GM12878 (cell line): ENCODE measurements around the gene MLST8. TPM values are rescaled to one million over a fixed set of nuclear protein-coding genes. Genes with fewer than 3 reads are reported as not detected.

ENCODE experiments used
- ATAC-seq: fragments of 200-7000 bp; cut with Tn5 transposase; 3 replicates; pipeline ENCODE4 v1.9.1; 2020; ENCODE audit warnings: mild to moderate bottlenecking, moderate library complexity
- BruUV-seq: library from RNA; stranded (reverse); fragments of 400-500 nt; replicated peaks from 2 replicates; lab custom pipeline; 2021; lab: Mats Ljungman, UMichigan
- CTCF ChIA-PET: fragments of 300-600 bp; sonication (Branson Sonifier 250); formaldehyde crosslinking; extraction: SDS; loops from one replicate; lab custom pipeline; 2021; ENCODE audit warnings: inconsistent platforms; lab: Yijun Ruan, JAX
- POLR2A ChIA-PET: fragments of 350-600 bp; formaldehyde crosslinking; extraction: SDS; loops from one replicate; lab custom pipeline; 2021; ENCODE audit warnings: inconsistent platforms; lab: Charles Lee
- RAD21 ChIA-PET: fragments of 300-600 bp; sonication (Branson Sonifier 250); formaldehyde crosslinking; loops from one replicate; lab custom pipeline; 2023; ENCODE audit warnings: antibody characterized with exemption; ENCODE audit not compliant: unreplicated experiment; lab: Charles Lee
- SMC1A ChIA-PET: fragments of 300-600 bp; sonication (Branson Sonifier 250); formaldehyde crosslinking; loops from one replicate; lab custom pipeline; 2023; ENCODE audit not compliant: unreplicated experiment, uncharacterized antibody; lab: Charles Lee
- DNase-seq: peaks from one replicate; pipeline ENCODE4 v3.0.0-alpha.2; 2011; ENCODE audit warnings: low read depth, low spot score
- FAIRE-seq: peaks from 3 replicates; lab custom pipeline; 2011; peaks lifted over from hg19 to GRCh38; lab: Jason Lieb, UNC
- H2AFZ ChIP-seq: 2 replicates; pipeline ENCODE4 v1.6.0; 2011; ENCODE audit warnings: low read depth, low read length, control low read depth; ENCODE audit not compliant: control insufficient read depth
- H3K27ac ChIP-seq: 2 replicates; pipeline ENCODE4 v1.5.1; 2011; ENCODE audit warnings: control low read depth; ENCODE audit not compliant: control insufficient read depth, insufficient read depth
- H3K27me3 ChIP-seq, 2 experiments: replicated peaks in 1 of 2; 2 replicates each; pipeline versions ENCODE4 v1.6.0 to v1.6.1; 2011; ENCODE audit warnings: low read length in 1 of 2; ENCODE audit not compliant: control insufficient read depth in 2 of 2, insufficient read depth in 2 of 2
- H3K36me3 ChIP-seq, 2 experiments: 2 replicates each; pipeline ENCODE4 v1.5.1; 2011; ENCODE audit warnings: low read length in 1 of 2; ENCODE audit not compliant: control insufficient read depth in 2 of 2, insufficient read depth in 2 of 2
- H3K4me1 ChIP-seq: 2 replicates; pipeline ENCODE4 v1.6.1; 2011; ENCODE audit warnings: mild to moderate bottlenecking, low read length, moderate library complexity, mixed read lengths; ENCODE audit not compliant: control insufficient read depth, insufficient read depth
- H3K4me2 ChIP-seq: 2 replicates; pipeline ENCODE4 v1.6.0; 2011; ENCODE audit warnings: control low read depth; ENCODE audit not compliant: control insufficient read depth, insufficient read depth
- H3K4me3 ChIP-seq: fragments of 200-600 bp; sonication (generic); 2 replicates; pipeline ENCODE4 v1.5.1; 2016
- H3K79me2 ChIP-seq: 2 replicates; pipeline ENCODE4 v1.6.0; 2011; ENCODE audit warnings: low read length; ENCODE audit not compliant: control insufficient read depth, insufficient read depth
- H3K9ac ChIP-seq: 2 replicates; pipeline ENCODE4 v1.8.0; 2011; ENCODE audit warnings: low read length, control low read depth, mixed read lengths; ENCODE audit not compliant: control insufficient read depth, insufficient read depth
- H3K9me3 ChIP-seq: replicated peaks from 3 replicates; pipeline ENCODE4 v1.5.1; 2011; ENCODE audit warnings: mild to moderate bottlenecking, low read length; ENCODE audit not compliant: control insufficient read depth, insufficient read depth
- H4K20me1 ChIP-seq: 2 replicates; pipeline ENCODE4 v1.6.0; 2011; ENCODE audit not compliant: control insufficient read depth, insufficient read depth
- NBN ChIP-seq: fragments of 450-650 bp; IDR thresholded peaks from 2 replicates; pipeline ENCODE4 v1.6.1; 2016
- SKIL ChIP-seq: fragments of 450-650 bp; IDR thresholded peaks from 2 replicates; pipeline ENCODE4 v1.6.1; 2017; ENCODE audit warnings: mild to moderate bottlenecking, low read depth, inconsistent platforms; ENCODE audit not compliant: poor library complexity, severe bottlenecking
- TBL1XR1 ChIP-seq: IDR thresholded peaks from 2 replicates; pipeline ENCODE4 v1.6.1; 2012; ENCODE audit warnings: low read depth, low read length, improper control_type of control experiment
- WGBS: methylation state at CpG from one replicate; pipeline ENCODE4 v1.1.6; 2016; ENCODE audit warnings: low lambda C conversion rate; ENCODE audit not compliant: insufficient replicate concordance, insufficient coverage; ENCODE audit errors: missing lambda C conversion rate; 5-methylcytosine and 5-hydroxymethylcytosine counted together
- in situ Hi-C: fragments of 300-500 bp; cut with MboI; formaldehyde crosslinking; loops from 9 replicates; pipeline ENCODE4 v1.14.3; 2018; ENCODE audit warnings: mixed read lengths
- intact Hi-C: fragments of 100-400 bp; cut with micrococcal nuclease; formaldehyde crosslinking; loops from one replicate; pipeline ENCODE4 v1.14.2; 2022; ENCODE audit not compliant: unreplicated experiment
- polyA plus RNA-seq, 11 experiments: library from polyadenylated mRNA; depleted of rRNA in 4 of 11; unstranded in 6 of 11; stranded (reverse) in 5 of 11; fragments of >200 nt; fragmentation: Nextera tagmentation in 4 of 11; fragmentation: Illumina TruSeq in 1 of 11; extraction: Ambion mirVana in 4 of 11; extraction: Trizol in 1 of 11; gene quantifications; 1 replicate in 1 of 11; 2 replicates in 10 of 11; pipeline versions ENCODE4 v1.2.1 to v1.2.3, GENCODE V29; 2011 to 2016; ENCODE audit warnings: inconsistent platforms in 2 of 11, missing spikeins in 2 of 11, low read depth in 1 of 11
- total RNA-seq, 4 experiments: library from RNA; depleted of rRNA in 3 of 4; stranded (reverse); fragments of >200 nt in 3 of 4; fragmentation: Illumina TruSeq in 1 of 4; extraction: Trizol in 1 of 4; gene quantifications; 2 replicates each; pipeline versions ENCODE4 v1.2.1 to v1.2.3, GENCODE V29; 2013 to 2021
- TF ChIP-seq, protein P1 (sequence below): fragments of 450-650 bp; IDR thresholded peaks from 2 replicates; pipeline ENCODE4 v1.6.1; 2016; ENCODE audit warnings: mild to moderate bottlenecking, moderate library complexity, borderline replicate concordance

The MLST8 gene
- total and polyA plus RNA-seq, 10 of the 15 experiments (the other 5 are each of a cell fraction or from before 2014, with no cell fraction given) = 1.0 to 114 (median 64.2) TPM

GRCh38 chr16:2250652-2251295 is 45.5 kb downstream of the MLST8 start:
- Histone ChIP-seq H3K27me3 (no peaks in the 10 kb centered on the region), H3K36me3 (peaks cover 8 to 17% of the 10 kb centered on the region in 2 experiments; a peak in 3 of 4 replicates), H3K79me2 (peaks cover 13% of the 10 kb centered on the region), H3K9me3 (no peaks in the 10 kb centered on the region), H3K4me1 (peaks cover 13% of the 10 kb centered on the region), H2AFZ (peak overlapping the region; percentile 60), H3K4me2 (peak overlapping the region; percentile 94), H4K20me1 (no peaks in the 10 kb centered on the region), H3K4me3 (peak overlapping the region; percentile 84), H3K27ac (peak overlapping the region; percentile 76), H3K9ac (peak overlapping the region; percentile 80)
- DNase-seq (no peak), FAIRE-seq (no peak), ATAC-seq (no peak; the same call in 2 of the 3 replicates)
- intact Hi-C loops (loop anchor here (2.0 to 5.0 kb wide), 2 partner anchors 28 to 43 kb away; partner anchors contain the start of genes E4F1 and MLST8), in situ Hi-C loops (no loop called here)
- ChIA-PET SMC1A (interaction anchor here (1.1 to 1.9 kb wide), 8 partner anchors 18 to 251 kb away, joined by 3 to 6 read pairs (median 4); partner anchors contain the start of gene TRAF7), POLR2A (interaction anchor here (0.9 to 2.5 kb wide), 6 partner anchors 18 to 282 kb away, joined by 3 to 9 read pairs (median 5); partner anchors contain the start of genes CCNF and TRAF7), RAD21 (interaction anchor here (0.6 to 2.7 kb wide), 10 partner anchors 19 to 114 kb away, joined by 3 to 14 read pairs (median 4); partner anchors contain the start of genes PGP, PKD1 and TRAF7), CTCF (interaction anchor here (0.6 to 2.5 kb wide), 13 partner anchors 13 to 287 kb away, joined by 3 to 14 read pairs (median 3); no protein-coding TSS in a partner anchor)
- 4% methylated on average over 27 of the region's 35 CpGs for WGBS
- TSS peak; percentile 74 for BruUV-seq
- 0 out of 2 replicates have a peak, but pooled peaks have one; percentile 9 for TF ChIP-seq NBN
- TF ChIP-seq SKIL = peak; percentile 18
- no peak for TF ChIP-seq TBL1XR1
- TF ChIP-seq, protein P1, sequence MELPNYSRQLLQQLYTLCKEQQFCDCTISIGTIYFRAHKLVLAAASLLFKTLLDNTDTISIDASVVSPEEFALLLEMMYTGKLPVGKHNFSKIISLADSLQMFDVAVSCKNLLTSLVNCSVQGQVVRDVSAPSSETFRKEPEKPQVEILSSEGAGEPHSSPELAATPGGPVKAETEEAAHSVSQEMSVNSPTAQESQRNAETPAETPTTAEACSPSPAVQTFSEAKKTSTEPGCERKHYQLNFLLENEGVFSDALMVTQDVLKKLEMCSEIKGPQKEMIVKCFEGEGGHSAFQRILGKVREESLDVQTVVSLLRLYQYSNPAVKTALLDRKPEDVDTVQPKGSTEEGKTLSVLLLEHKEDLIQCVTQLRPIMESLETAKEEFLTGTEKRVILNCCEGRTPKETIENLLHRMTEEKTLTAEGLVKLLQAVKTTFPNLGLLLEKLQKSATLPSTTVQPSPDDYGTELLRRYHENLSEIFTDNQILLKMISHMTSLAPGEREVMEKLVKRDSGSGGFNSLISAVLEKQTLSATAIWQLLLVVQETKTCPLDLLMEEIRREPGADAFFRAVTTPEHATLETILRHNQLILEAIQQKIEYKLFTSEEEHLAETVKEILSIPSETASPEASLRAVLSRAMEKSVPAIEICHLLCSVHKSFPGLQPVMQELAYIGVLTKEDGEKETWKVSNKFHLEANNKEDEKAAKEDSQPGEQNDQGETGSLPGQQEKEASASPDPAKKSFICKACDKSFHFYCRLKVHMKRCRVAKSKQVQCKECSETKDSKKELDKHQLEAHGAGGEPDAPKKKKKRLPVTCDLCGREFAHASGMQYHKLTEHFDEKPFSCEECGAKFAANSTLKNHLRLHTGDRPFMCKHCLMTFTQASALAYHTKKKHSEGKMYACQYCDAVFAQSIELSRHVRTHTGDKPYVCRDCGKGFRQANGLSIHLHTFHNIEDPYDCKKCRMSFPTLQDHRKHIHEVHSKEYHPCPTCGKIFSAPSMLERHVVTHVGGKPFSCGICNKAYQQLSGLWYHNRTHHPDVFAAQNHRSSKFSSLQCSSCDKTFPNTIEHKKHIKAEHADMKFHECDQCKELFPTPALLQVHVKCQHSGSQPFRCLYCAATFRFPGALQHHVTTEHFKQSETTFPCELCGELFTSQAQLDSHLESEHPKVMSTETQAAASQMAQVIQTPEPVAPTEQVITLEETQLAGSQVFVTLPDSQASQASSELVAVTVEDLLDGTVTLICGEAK = peak; percentile 46; the same call in 1 of the 2 replicates
